Fibroblast of lung (primary cell): ENCODE data around the gene GDF7. TPM values are rescaled to one million over a fixed set of nuclear protein-coding genes. Genes with fewer than 3 reads are reported as not detected.

ENCODE experiments used
- DNase-seq, 2 donors: peaks; one replicate each; pipeline versions ENCODE4 v3.0.0 to v3.0.0-alpha.2; 2010; ENCODE audit warnings: low read depth in 2 of 2
- H2AFZ ChIP-seq: 2 replicates; pipeline ENCODE4 v1.5.1; 2012; ENCODE audit warnings: low read length, control low read depth, inconsistent platforms
- H3K27ac ChIP-seq: 2 replicates; pipeline ENCODE4 v1.5.1; 2011; ENCODE audit warnings: low read length, control low read depth; ENCODE audit not compliant: insufficient read depth
- H3K27me3 ChIP-seq: 2 replicates; pipeline ENCODE4 v1.5.1; 2011; ENCODE audit warnings: mild to moderate bottlenecking, low read length; ENCODE audit not compliant: control insufficient read depth, insufficient read depth
- H3K36me3 ChIP-seq: 2 replicates; pipeline ENCODE4 v1.5.1; 2011; ENCODE audit warnings: low read length; ENCODE audit not compliant: control insufficient read depth, insufficient read depth
- H3K4me1 ChIP-seq: 2 replicates; pipeline ENCODE4 v1.5.1; 2011; ENCODE audit warnings: low read length; ENCODE audit not compliant: control insufficient read depth, insufficient read depth; ENCODE audit errors: extremely low read depth
- H3K4me2 ChIP-seq: 2 replicates; pipeline ENCODE4 v1.5.1; 2011; ENCODE audit warnings: low read length, control low read depth; ENCODE audit not compliant: insufficient read depth; ENCODE audit errors: extremely low read depth
- H3K4me3 ChIP-seq, 4 experiments: fragments of 200-600 bp in 1 of 4; sonication (generic) in 1 of 4; replicated peaks in 1 of 4; 2 replicates each; pipeline ENCODE4 v1.5.1; 2011 to 2016; ENCODE audit warnings: low read length in 4 of 4, low read depth in 3 of 4, mild to moderate bottlenecking in 3 of 4, control low read depth in 2 of 4, inconsistent platforms in 1 of 4, mixed read lengths in 1 of 4; ENCODE audit not compliant: insufficient read depth in 1 of 4; ENCODE audit errors: control extremely low read depth in 1 of 4
- H3K79me2 ChIP-seq: 2 replicates; pipeline ENCODE4 v1.5.1; 2012; ENCODE audit warnings: mild to moderate bottlenecking, low read length, inconsistent platforms; ENCODE audit not compliant: control insufficient read depth, insufficient read depth
- H3K9ac ChIP-seq: 2 replicates; pipeline ENCODE4 v1.5.1; 2011; ENCODE audit warnings: mild to moderate bottlenecking, low read length, control low read depth; ENCODE audit not compliant: insufficient read depth
- H3K9me3 ChIP-seq: 2 replicates; pipeline ENCODE4 v1.5.1; 2012; ENCODE audit warnings: low read depth, low read length; ENCODE audit not compliant: control insufficient read depth, insufficient read depth
- H4K20me1 ChIP-seq: 2 replicates; pipeline ENCODE4 v1.5.1; 2011; ENCODE audit warnings: low read length; ENCODE audit not compliant: control insufficient read depth, insufficient read depth; ENCODE audit errors: extremely low read depth
- CTCF ChIP-seq, 2 donors: IDR thresholded peaks in 1 of 2; conservative IDR thresholded peaks in 1 of 2; 1 replicate in 1 of 2; 2 replicates in 1 of 2; pipeline ENCODE4 v1.5.1; 2011 to 2012; ENCODE audit warnings: low read length in 2 of 2, control low read depth in 1 of 2, inconsistent platforms in 1 of 2, low read depth in 1 of 2, mild to moderate bottlenecking in 1 of 2
- EZH2 ChIP-seq: IDR thresholded peaks from 2 replicates; pipeline ENCODE4 v1.5.1; 2012; ENCODE audit warnings: low read length, control low read depth, mild to moderate bottlenecking; ENCODE audit errors: missing control alignments
- polyA plus RNA-seq, 2 donors: library from polyadenylated mRNA; depleted of rRNA in 1 of 2; stranded (reverse) in 1 of 2; unstranded in 1 of 2; fragments of >200 nt; gene quantifications; 2 replicates each; pipeline ENCODE4 v1.2.1, GENCODE V29; 2011 to 2012; ENCODE audit warnings: missing spikeins in 1 of 2
- total RNA-seq: library from RNA; depleted of rRNA; stranded (reverse); fragments of >200 nt; gene quantifications from 2 replicates; pipeline ENCODE4 v1.2.1, GENCODE V29; 2014

GDF7 gene
- total and polyA plus RNA-seq, 2 donors (not counting 1 experiment from before 2014, with no cell fraction given) = 0.33 TPM; not detected in 1

DNA sequence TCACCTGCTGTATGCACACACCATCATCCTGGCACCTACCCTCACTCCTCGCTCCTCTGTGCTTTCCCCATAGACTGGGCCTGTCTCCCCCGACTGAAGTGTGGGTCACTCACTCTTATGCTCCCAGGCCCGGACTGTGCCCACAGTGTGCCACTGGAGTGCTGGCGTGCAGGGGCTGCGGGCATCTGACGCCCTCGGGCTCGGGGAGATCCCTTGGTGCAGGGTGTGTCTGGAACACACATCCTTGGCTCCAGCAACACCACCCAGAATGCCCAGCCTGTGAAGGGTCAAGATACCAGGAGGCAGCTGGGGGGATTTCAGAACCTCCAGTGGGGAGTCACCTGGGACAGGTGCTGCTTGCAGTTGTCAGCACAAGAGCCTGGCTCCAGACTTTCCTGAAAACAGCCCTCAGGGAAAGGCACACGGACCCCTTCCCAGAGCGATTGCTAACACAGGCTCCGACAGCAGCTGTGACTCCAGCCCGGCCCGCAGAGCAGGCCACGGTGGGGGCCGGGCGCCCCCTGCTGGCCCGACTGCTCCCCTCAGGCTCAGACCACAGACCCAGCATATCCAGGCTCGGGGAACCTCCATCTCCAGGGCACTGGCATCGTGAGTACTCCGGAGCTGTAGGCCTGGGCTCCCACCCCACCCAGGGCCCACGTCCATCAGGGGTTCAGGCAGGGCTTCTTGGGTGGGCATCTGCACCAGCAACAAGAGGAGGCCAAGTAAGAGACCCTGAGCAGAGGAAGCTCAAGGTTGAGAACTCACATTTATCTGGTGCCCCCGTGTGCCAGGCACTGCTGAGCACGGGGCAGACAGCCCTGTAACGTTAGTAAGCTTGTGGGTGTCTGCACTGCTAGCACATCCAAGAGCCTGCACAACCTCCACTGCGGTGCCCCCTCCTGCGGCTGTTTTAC is 24.6 kb upstream of the GDF7 start:
- H2AFZ ChIP-seq = no peak overlapping the region
- H3K4me1 ChIP-seq = peaks cover 14% of the 10 kb centered on the region
- peak overlapping the region; percentile 16 for H3K9ac ChIP-seq
- H3K27me3 ChIP-seq = no peaks in the 10 kb centered on the region
- H3K9me3 ChIP-seq = no peaks in the 10 kb centered on the region
- TF ChIP-seq EZH2 (no peak), CTCF (conservative IDR thresholded peaks at IDR 0.05 in 1 of 2, IDR thresholded peaks at IDR 0.05 in 1 of 2; ENCODE audit: low read depth in 1 of 2, low read length in 2 of 2) (peak; percentile 90 to 94)
- no peak overlapping the region for H3K4me3 ChIP-seq
- H4K20me1 ChIP-seq = no peaks in the 10 kb centered on the region
- H3K4me2 ChIP-seq = no peak overlapping the region
- peak; percentile 53 to 61 for DNase-seq
- peak overlapping the region; percentile 47 for H3K27ac ChIP-seq
- H3K79me2 ChIP-seq = peaks cover 2% of the 10 kb centered on the region
- peaks cover 33% of the 10 kb centered on the region for H3K36me3 ChIP-seq

DNA sequence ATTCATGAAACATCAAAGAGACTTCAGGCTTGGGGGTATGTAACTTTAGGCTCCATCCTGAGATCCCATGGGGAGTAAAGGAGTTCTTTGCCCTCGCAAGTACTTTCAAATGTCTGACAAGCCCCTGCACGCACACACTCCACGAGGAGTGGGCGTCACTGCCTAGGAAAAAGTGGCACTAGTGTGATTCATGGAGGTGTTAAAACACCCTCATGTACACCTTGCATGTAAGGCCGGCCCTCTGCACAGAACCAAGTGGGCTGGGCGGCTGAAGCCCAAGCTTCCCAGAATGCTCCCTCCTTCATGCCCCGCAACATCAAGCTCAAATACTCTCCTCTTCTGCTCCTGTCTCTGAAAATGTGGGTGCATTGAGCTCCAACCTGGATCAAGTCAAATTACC is 23.9 kb upstream of the GDF7 start:
- Histone ChIP-seq H3K4me3 (no peak overlapping the region), H3K36me3 (peaks cover 31% of the 10 kb centered on the region), H4K20me1 (no peaks in the 10 kb centered on the region), H3K27ac (no peak overlapping the region), H3K9me3 (no peaks in the 10 kb centered on the region), H2AFZ (no peak overlapping the region), H3K9ac (no peak overlapping the region), H3K27me3 (no peaks in the 10 kb centered on the region), H3K4me2 (no peak overlapping the region), H3K79me2 (peaks cover 4% of the 10 kb centered on the region), H3K4me1 (peaks cover 14% of the 10 kb centered on the region)
- no peak for TF ChIP-seq CTCF (conservative IDR thresholded peaks at IDR 0.05 in 1 of 2, IDR thresholded peaks at IDR 0.05 in 1 of 2; ENCODE audit: low read depth in 1 of 2, low read length in 2 of 2)
- TF ChIP-seq EZH2 = no peak
- no peak for DNase-seq

GRCh38 chr2:20643826-20644225 is 23.1 kb upstream of the GDF7 start:
- no peaks in the 10 kb centered on the region for H3K27me3 ChIP-seq
- no peak overlapping the region for H3K4me2 ChIP-seq
- no peak overlapping the region for H3K27ac ChIP-seq
- no peak overlapping the region for H2AFZ ChIP-seq
- TF ChIP-seq CTCF (conservative IDR thresholded peaks at IDR 0.05 in 1 of 2, IDR thresholded peaks at IDR 0.05 in 1 of 2; ENCODE audit: low read depth in 1 of 2, low read length in 2 of 2) (no peak), EZH2 (no peak)
- H3K4me3 ChIP-seq = no peak overlapping the region
- peaks cover 9% of the 10 kb centered on the region for H3K79me2 ChIP-seq
- H3K9ac ChIP-seq = no peak overlapping the region
- H4K20me1 ChIP-seq = no peaks in the 10 kb centered on the region
- H3K4me1 ChIP-seq = peaks cover 14% of the 10 kb centered on the region
- DNase-seq = no peak
- H3K36me3 ChIP-seq = peaks cover 28% of the 10 kb centered on the region
- H3K9me3 ChIP-seq = no peaks in the 10 kb centered on the region
